Sigmoid colon (tissue), 4 donors: ENCODE measurements around the gene ABLIM2.

ENCODE experiments used
- POLR2AphosphoS5 ChIP-seq, 4 donors: sonication (generic); formaldehyde crosslinking; IDR thresholded peaks; one replicate each; pipeline ENCODE4 v1.6.1; 2017; ENCODE audit warnings: antibody characterized with exemption in 4 of 4
- TF ChIP-seq, protein P1 (sequence below), 4 experiments: fragments of 450-650 bp in 3 of 4; fragments of 200-600 bp in 1 of 4; IDR thresholded peaks; one replicate each; pipeline ENCODE4 v1.5.1; 2016 to 2019; ENCODE audit warnings: antibody characterized with exemption in 4 of 4, mild to moderate bottlenecking in 3 of 4, moderate library complexity in 2 of 4

DNA sequence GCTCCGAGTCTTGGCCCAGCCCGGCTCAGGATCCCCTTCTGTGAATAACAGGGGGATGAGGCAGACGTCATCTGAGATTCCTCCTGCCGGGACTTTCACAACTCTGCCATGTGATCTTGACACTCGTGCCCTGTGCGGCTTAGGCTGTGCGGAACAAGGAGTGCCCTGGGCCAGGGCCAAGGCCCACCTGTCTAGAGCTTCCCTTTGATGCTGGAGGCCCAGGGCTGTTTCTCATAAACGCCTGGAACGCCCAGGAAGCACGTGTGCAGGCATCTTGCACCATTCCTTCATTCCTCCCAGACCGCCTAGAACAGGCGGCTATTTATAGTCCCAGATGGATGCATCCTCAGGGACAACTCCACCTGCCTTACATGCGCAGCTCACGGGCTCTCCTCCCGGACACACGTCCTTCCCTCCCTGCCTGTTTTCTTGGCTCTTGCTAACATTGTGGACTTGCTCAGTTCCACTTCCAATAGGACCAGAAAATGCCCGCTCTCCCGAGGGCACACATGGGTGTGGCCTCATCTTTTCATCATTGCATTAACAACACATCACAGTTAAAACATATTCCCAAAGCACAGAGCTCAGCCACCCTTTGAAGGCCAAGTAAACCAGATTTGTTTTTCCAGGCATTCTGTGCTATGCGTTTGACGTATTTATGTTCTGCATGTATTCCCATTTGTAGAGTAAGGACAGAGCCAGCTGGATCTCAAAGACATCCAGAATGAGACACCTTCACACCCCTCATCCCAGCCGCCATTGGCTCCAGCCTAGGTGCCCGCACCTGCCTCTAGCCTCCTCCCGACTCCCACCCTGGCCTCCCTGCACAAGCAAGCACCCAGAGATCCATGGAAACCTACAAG, 57.2 kb downstream of the ABLIM2 start:
- peak; percentile 21 to 61 (median 50) for TF ChIP-seq POLR2AphosphoS5 (IDR thresholded peaks at IDR 0.05)
- TF ChIP-seq, protein P1, sequence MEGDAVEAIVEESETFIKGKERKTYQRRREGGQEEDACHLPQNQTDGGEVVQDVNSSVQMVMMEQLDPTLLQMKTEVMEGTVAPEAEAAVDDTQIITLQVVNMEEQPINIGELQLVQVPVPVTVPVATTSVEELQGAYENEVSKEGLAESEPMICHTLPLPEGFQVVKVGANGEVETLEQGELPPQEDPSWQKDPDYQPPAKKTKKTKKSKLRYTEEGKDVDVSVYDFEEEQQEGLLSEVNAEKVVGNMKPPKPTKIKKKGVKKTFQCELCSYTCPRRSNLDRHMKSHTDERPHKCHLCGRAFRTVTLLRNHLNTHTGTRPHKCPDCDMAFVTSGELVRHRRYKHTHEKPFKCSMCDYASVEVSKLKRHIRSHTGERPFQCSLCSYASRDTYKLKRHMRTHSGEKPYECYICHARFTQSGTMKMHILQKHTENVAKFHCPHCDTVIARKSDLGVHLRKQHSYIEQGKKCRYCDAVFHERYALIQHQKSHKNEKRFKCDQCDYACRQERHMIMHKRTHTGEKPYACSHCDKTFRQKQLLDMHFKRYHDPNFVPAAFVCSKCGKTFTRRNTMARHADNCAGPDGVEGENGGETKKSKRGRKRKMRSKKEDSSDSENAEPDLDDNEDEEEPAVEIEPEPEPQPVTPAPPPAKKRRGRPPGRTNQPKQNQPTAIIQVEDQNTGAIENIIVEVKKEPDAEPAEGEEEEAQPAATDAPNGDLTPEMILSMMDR (IDR thresholded peaks at IDR 0.05) = no peak
